NCI-H2227 (cell line): ENCODE data around the gene ZNF718.
"Not testable (repeated sequence)": the region's sequence is repeated elsewhere in the genome, so short reads cannot be mapped to it uniquely, and the experiment has no call there.

Experiments
- DNase-seq: peaks from one replicate; lab custom pipeline; 2025; ENCODE audit not compliant: unreplicated experiment; lab: John Stamatoyannopoulos, UW

Gene ZNF718

GRCh38 chr4:147233-147632 is 22.9 kb downstream of the ZNF718 start:
- DNase-seq, result no peak

GRCh38 chr4:161496-162284 is 37.4 kb downstream of the ZNF718 start:
- DNase-seq, result no peak

- not testable (repeated sequence) for DNase-seq
Observed at GRCh38 chr4:169640-170039, 45.3 kb downstream of the ZNF718 start.

GRCh38 chr4:171318-171717 is 47.0 kb downstream of the ZNF718 start:
- DNase-seq, result not testable (repeated sequence)

GRCh38 chr4:173666-174314 is 49.5 kb downstream of the ZNF718 start:
- DNase-seq, result no peak

GRCh38 chr4:175986-176385 is 51.7 kb downstream of the ZNF718 start:
- no peak for DNase-seq

DNA sequence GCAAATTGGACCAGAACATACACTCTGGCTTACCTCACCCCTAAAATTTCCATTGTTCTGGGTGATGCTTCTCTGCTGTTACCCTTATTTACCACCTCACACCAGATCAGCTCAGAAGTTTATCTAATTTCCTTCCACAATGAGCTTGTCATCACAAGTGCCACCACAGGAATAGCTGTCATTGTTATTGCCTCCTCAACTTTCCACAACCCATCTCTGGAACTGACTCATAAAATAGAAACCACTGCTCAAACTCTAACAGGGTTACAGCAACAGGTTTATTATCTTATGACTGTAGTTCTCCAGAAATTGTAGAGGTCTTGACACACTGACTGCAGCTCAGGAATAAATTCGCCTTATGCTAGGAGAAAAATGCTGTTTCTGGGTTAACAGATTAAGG is 52.7 kb downstream of the ZNF718 start:
- no peak for DNase-seq

DNA sequence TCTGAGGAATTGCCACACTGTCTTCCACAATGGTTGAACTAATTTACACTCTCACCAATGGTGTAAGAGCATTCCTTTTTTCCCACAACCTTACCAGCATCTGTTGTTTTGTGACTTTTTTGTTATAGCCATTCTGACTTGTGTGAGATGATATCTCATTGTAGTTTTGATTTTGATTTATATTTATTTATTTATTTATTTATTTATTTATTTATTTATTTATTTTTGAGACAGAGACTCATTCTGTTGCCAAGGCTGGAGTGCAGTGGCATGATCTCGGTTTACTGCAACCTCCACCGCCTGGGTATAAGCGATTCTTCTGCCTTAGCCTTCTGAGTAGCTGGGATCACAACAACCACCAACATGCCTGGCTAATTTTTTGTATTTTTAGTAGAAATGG is 57.9 kb downstream of the ZNF718 start:
- not testable (repeated sequence) for DNase-seq

- DNase-seq, result no peak
Observed at GRCh38 chr4:188091-188490, 63.8 kb downstream of the ZNF718 start.

GRCh38 chr4:195159-195558 is 70.9 kb downstream of the ZNF718 start:
- not testable (repeated sequence) for DNase-seq

DNA sequence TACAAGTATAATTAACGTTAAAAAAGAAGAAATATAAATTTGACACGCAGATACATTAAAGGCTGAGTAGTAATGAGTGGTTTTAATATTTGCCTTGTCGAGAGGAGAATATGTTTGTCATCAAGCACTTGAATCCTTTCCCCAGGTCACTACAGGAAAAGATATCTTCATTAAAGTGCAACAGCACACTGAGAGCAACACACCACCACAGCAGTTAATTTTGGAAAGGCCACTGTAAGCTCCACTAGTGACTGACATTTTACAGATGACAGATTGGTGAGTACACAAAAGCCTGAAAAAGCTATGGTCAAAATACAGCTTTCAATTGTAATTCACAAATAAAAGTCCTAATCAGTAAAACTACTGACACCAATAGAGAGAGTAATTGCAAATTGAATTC is 76.6 kb downstream of the ZNF718 start:
- no peak for DNase-seq

DNA sequence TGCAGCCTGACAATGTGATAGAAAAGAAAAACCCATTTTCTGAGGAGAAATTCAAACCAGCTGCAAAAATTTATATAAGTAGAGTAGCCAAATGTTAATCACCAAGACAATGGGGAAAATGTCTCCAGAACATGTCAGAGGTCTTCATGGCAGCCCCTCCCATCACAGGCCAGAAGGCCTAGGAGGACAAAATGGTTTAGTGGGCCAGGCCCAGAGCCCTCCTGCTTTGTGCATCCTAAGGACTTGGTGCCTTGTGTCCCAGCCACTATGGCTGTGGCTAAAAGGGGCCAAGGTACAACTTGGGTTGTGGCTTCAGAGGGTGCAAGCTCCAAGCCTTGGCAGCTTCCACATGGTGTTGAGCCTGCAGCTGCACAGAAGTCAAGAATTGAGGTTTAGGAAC is 78.5 kb downstream of the ZNF718 start:
- not testable (repeated sequence) for DNase-seq

DNA sequence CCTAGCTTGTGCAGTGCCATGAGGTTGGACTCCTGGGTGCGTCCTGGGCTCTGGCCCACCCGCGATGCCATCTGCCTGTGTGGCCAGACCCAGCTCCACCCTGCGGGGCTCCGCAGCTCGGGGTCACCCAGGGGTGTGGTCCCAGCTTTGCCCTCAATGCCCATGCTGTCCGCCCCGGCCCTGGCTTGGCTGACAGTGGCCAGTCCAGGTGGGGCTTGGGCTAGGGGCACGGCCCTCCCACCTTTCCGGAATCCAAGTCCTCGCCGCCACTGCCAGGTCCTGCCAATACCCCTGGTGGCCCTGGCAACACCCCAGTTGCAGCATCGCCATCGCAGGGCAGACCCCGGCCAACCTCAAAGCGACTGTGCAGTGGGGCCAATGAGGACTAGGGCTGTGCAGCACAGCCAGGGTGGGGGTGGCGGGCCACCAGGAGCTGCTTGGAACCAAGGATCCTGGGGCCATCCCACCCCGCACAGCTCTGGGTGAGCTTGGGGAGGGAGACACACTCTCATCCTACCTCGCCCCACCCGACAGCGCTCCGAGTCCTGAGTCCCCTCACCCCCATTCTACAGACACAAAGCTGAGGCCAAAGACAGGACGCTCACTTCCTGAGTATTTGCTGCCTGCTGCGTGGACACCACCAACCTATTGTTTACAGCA is 80.9 kb downstream of the ZNF718 start:
- DNase-seq, result no peak

- DNase-seq, result no peak
Observed at GRCh38 chr4:206054-206453, 81.8 kb downstream of the ZNF718 start.

DNA sequence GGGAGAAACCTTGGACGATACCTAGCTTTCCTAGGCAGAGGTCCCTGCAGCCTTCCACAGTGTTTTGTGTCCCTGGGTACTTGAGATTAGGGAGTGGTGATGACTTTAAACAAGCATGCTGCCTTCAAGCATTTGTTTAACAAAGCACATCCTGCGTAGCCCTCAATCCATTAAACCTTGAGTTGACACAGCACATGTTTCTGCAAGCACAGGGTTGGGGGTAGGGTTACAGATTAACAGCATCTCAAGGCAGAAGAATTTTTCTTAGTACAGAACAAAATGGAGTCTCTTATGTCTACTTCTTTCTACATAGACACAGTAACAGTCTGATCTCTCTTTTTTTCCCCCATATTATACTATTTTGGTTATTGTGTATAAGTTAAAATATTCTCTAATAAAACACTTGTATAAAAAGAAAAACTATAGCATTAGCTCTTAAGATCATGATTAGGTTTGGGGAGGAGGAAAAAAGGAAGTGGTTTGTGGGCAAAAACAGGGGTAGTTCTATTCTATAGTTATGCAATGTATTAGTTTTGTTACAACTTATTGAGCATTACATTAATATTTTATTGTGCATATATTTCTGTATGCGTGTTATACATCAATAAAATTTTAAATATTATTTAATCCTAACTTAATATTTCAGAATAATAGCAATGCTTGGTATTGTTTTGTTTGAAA is 84.3 kb downstream of the ZNF718 start:
- DNase-seq, result not testable (repeated sequence)

DNA sequence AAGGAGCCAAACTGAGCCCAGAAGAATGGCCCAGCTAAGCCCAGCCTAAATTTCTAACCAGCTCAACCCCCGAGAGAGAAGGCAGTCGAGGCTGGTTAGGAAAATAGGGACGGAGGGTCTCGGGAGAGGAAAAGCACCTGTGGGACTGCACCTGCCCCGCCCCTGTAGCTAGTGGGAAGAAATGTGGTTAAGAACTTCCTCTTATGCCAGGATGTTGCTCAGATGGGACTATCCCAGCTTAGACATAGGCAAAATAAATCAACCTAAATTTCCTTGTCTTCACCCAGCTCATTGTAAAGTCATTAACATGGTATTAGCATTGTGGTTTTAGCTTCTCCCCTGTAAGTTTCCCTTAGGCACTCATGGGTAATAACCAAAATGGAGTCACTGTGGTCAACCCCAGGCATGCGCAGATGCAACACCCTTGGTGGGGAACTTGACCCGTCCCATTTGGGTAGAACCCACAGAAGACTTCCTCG is 86.8 kb downstream of the ZNF718 start:
- no peak for DNase-seq

- DNase-seq, result peak; percentile 87
Observed at GRCh38 chr4:212438-213188, 88.3 kb downstream of the ZNF718 start.

- DNase-seq, result peak; percentile 1
Observed at GRCh38 chr4:213189-213535, 88.9 kb downstream of the ZNF718 start.
